ENCODE data around the gene PLPPR3.

GRCh38 chr19:764301-764700, 57.5 kb downstream of the PLPPR3 start:
- TF ChIP-seq ZKSCAN8 (CRISPR knock-in tag; IDR thresholded peaks at IDR 0.05): peak; percentile 97
- no peak for TF ChIP-seq ELK1 (CRISPR knock-in tag; IDR thresholded peaks at IDR 0.05)

Data from K562 (cell line).